Retinal pigment epithelial cell (primary cell): ENCODE data around the gene PRKAG1.

Source experiments
- DNase-seq: peaks from one replicate; pipeline ENCODE4 v3.0.0-alpha.2; 2010; ENCODE audit warnings: low read depth
- H3K4me3 ChIP-seq: 2 replicates; pipeline ENCODE4 v1.5.1; 2011; ENCODE audit warnings: mild to moderate bottlenecking, low read length, control low read depth, moderate library complexity
- TF ChIP-seq, protein P1 (sequence below): conservative IDR thresholded peaks from 2 replicates; pipeline ENCODE4 v1.5.1; 2011; ENCODE audit warnings: low read depth, low read length, control low read depth, inconsistent platforms

Gene PRKAG1

DNA sequence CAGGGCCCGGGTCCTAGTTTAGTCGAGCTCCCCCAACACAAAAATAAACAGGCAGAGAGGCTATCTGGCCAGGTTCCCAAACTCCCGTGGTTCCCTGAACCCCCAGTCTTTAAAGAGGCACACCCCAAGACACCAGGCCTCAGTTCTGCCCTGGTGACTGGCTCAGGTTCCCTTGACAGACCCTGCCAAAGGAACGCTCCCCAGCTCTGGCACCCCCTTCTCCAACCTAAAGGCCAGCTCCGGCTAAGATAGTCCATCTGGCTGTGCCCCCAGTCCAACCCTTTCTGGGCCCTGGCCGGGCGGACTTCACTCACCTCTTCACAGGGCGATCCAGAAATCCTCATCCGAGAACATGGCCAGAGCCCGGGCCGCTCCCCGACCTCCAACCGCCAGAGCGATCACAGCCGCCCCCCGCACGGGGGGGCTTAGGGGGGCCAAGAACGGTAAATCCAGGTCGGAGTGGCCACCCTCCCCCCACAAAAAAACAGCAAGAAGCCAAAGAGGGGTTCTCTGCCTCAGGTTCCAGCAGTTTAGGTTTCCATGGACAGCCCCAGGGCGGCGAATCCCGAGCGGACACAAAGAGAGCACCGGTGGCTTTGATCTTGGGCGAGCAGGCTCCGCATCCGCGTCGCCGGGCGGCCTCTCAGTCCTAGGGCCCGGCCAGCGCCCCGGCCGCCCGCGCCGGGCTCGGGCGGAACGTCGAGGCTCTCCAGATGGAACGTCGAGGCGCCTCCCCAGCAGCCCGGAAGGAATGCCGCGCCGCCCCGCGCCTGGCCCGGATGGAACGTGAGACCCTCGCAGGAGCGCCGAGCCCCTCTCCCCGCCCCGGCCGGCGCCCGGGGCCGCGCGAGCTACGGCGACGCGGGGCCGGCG is 41.0 kb upstream of the PRKAG1 start:
- no peak for DNase-seq
- peak overlapping the region; percentile 93 for H3K4me3 ChIP-seq
- TF ChIP-seq, protein P1, sequence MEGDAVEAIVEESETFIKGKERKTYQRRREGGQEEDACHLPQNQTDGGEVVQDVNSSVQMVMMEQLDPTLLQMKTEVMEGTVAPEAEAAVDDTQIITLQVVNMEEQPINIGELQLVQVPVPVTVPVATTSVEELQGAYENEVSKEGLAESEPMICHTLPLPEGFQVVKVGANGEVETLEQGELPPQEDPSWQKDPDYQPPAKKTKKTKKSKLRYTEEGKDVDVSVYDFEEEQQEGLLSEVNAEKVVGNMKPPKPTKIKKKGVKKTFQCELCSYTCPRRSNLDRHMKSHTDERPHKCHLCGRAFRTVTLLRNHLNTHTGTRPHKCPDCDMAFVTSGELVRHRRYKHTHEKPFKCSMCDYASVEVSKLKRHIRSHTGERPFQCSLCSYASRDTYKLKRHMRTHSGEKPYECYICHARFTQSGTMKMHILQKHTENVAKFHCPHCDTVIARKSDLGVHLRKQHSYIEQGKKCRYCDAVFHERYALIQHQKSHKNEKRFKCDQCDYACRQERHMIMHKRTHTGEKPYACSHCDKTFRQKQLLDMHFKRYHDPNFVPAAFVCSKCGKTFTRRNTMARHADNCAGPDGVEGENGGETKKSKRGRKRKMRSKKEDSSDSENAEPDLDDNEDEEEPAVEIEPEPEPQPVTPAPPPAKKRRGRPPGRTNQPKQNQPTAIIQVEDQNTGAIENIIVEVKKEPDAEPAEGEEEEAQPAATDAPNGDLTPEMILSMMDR, result no peak

DNA sequence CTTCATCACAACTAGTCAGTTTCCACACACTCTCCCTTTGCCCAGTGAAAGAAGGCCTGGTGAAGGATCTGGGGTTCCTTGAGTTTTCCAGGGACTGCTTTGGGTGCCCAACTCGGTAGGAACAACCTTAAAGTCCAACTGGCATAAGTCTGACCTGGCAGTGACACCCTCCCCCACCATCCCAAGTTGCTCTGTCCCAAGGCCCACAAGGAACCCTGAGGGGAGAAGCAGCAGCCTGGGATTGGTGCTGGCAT is 40.4 kb upstream of the PRKAG1 start:
- DNase-seq, result no peak
- TF ChIP-seq, protein P1, result no peak
- peak overlapping the region; percentile 93 for H3K4me3 ChIP-seq

- TF ChIP-seq, protein P1, result no peak
- H3K4me3 ChIP-seq, result peak overlapping the region; percentile 93
- no peak for DNase-seq
These were observed 39.9 kb upstream of the PRKAG1 start for GRCh38 chr12:49058366-49059044.

GRCh38 chr12:49057888-49058287 is 39.3 kb upstream of the PRKAG1 start:
- no peak for DNase-seq

GRCh38 chr12:49055978-49056754 is 37.6 kb upstream of the PRKAG1 start:
- peak overlapping the region; percentile 16 for H3K4me3 ChIP-seq
- TF ChIP-seq, protein P1, result no peak
- no peak for DNase-seq

More at GRCh38 chr12:49057888-49058287, 39.3 kb upstream of the PRKAG1 start:
- peak overlapping the region; percentile 93 for H3K4me3 ChIP-seq
- TF ChIP-seq, protein P1, result no peak

DNA sequence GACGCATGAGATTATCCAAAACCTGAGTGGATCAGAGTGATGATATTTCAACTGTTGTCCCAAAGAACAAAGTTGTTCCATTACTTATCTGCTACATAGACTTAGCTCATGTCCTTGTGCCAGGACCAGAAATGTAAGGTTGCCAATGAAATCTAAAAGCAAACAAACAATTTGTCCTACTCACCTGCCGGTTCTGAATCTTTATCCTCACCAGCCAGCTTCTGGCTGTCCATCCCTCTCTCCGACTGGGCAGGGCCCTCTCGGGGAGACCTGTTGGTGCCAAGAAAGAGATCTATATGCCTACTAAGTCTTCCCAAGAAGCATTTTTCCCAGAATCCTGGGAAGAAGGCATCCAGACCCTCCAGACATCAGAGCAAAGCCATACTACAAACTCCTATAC is 36.5 kb upstream of the PRKAG1 start:
- no peak overlapping the region for H3K4me3 ChIP-seq
- TF ChIP-seq, protein P1, result no peak
- no peak for DNase-seq
